ENCODE results near the gene GKN2. TPM values are rescaled to one million over a fixed set of nuclear protein-coding genes. Genes with fewer than 3 reads are reported as not detected.
A peak's percentile ranks its signal among the peaks of the same experiment; 100 is the strongest.

GKN2 gene
- total and polyA plus RNA-seq, 8 donors = 1.1 to 181 (median 1.6) TPM

DNA sequence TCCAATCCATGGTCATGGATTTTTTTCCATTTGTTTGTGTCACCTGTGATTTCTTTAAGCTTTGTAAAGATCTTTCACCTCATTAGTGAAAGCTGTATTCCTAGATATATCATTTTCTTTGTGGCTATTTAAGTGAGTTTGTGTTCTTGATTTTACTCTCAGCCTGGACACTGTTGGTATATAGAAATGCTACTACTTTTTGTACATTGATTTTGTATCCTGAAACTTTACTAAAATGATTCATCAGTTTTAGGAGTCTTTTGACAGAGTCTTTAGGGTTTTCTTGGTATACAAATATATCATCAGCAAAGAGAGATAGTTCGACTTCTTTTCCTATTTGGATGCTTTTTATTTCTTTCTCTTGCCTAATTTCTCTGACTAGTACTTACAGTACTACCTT is 12.3 kb downstream of the GKN2 start:
- ATAC-seq (no peak), DNase-seq (no peak)
- no peaks in the 10 kb centered on the region for H3K27me3 ChIP-seq
- H3K36me3 ChIP-seq = peaks cover 0 to 4% of the 10 kb centered on the region in 2 donors
- H3K27ac ChIP-seq = no peak overlapping the region
- TF ChIP-seq, protein P1, sequence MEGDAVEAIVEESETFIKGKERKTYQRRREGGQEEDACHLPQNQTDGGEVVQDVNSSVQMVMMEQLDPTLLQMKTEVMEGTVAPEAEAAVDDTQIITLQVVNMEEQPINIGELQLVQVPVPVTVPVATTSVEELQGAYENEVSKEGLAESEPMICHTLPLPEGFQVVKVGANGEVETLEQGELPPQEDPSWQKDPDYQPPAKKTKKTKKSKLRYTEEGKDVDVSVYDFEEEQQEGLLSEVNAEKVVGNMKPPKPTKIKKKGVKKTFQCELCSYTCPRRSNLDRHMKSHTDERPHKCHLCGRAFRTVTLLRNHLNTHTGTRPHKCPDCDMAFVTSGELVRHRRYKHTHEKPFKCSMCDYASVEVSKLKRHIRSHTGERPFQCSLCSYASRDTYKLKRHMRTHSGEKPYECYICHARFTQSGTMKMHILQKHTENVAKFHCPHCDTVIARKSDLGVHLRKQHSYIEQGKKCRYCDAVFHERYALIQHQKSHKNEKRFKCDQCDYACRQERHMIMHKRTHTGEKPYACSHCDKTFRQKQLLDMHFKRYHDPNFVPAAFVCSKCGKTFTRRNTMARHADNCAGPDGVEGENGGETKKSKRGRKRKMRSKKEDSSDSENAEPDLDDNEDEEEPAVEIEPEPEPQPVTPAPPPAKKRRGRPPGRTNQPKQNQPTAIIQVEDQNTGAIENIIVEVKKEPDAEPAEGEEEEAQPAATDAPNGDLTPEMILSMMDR (IDR thresholded peaks at IDR 0.05) = no peak
- H3K4me3 ChIP-seq = no peak overlapping the region
- peaks cover 0 to 6% of the 10 kb centered on the region in 2 donors for H3K9me3 ChIP-seq
- intact Hi-C loops (cut with DNase I) = loop anchor here in 1 of 2 donors (10.0 kb wide), 1 partner anchor 364 kb away; no protein-coding TSS in a partner anchor
- H3K4me1 ChIP-seq = peaks cover 0 to 6% of the 10 kb centered on the region in 2 donors

DNA sequence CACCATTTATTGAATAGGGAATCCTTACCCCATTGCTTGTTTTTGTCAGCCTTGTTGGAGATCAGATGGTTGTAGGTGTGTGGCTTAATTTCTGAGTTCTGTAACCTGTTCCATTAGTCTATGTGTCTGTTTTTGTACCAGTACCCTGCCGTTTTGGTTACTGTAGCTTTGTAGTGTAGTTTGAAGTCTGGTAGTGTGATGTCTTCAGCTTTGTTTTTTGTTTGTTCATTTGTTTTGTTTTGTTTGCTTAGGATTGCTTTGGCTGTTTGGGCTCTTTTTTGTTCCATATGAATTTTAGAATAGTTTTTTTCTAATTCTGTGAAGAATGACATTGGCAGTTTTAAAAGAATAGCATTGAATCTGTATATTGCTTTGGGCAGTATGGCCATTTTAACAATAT is 12.7 kb downstream of the GKN2 start:
- no peak for DNase-seq
- intact Hi-C loops (cut with DNase I) = loop anchor here in 1 of 2 donors (10.0 kb wide), 1 partner anchor 365 kb away; no protein-coding TSS in a partner anchor
- Histone ChIP-seq H3K27me3 (no peaks in the 10 kb centered on the region), H3K36me3 (no peaks in the 10 kb centered on the region), H3K4me1 (peaks cover 0 to 6% of the 10 kb centered on the region in 2 donors), H3K9me3 (peaks cover 0 to 2% of the 10 kb centered on the region in 2 donors), H3K4me3 (no peak overlapping the region), H3K27ac (no peak overlapping the region)
- TF ChIP-seq, protein P1 (IDR thresholded peaks at IDR 0.05) = no peak
- ATAC-seq = no peak

DNA sequence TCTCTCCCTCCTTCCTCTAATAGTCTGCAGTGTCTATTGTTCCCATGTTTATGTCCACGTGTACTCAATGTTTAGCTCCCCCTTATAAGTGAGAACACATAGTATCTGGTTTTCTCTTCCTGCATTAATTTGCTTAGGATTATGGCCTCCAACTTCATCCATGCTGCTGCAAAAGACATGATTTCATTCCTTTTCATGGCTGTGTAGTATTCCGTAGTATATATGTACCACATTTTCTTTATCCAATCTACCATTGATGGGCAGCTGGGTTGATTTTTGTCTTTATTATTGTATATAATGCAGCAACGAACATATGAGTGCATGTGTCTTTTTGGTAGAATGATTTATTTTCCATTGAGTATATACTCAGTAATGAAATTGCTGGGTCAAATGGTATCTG is 13.8 kb downstream of the GKN2 start:
- no peak for DNase-seq
- peaks cover 0 to 2% of the 10 kb centered on the region in 2 donors for H3K9me3 ChIP-seq
- intact Hi-C loops (cut with DNase I) = no loop called here
- peaks cover 0 to 6% of the 10 kb centered on the region in 2 donors for H3K4me1 ChIP-seq
- H3K27ac ChIP-seq = no peak overlapping the region
- no peaks in the 10 kb centered on the region for H3K36me3 ChIP-seq
- no peaks in the 10 kb centered on the region for H3K27me3 ChIP-seq
- ATAC-seq = no peak
- TF ChIP-seq, protein P1 (IDR thresholded peaks at IDR 0.05) = no peak
- H3K4me3 ChIP-seq = no peak overlapping the region

DNA sequence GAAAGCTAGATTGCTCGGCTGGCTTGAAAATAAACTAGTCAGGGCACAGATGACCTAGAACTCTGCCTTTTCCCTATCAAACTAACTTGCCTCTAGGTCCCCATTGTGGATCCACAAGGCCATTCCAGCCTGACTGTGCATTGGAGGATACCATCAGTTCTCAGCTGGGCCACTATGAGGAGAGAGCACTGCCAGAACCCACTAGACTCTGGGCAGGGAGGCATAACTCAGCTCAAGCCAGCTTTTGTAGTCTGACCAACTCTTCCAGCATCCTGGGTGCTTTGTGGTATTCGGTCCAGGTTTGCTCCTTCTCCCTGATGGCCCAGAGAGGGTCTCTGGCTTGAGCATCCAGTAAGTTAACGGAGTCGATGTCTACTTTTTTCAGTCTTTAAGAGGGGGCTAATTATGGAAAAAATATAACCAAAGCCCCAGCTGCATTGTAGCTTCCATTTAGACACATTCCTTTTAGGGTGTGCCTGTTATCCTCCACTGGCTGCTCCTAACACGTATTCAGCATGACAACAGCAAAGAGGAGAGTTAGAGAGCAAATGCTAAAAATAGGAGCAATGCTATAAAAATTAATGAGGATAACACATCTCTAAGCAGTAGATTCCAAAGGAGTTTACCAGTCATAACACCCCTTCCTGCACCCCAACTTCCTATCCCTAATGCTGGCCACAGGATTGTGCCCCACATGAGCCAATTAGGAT is 15.2 kb downstream of the GKN2 start:
- Histone ChIP-seq H3K9me3 (peaks cover 0 to 2% of the 10 kb centered on the region in 2 donors), H3K36me3 (no peaks in the 10 kb centered on the region), H3K4me3 (no peak overlapping the region), H3K4me1 (peaks cover 0 to 6% of the 10 kb centered on the region in 2 donors), H3K27ac (no peak overlapping the region), H3K27me3 (no peaks in the 10 kb centered on the region)
- peak; percentile 10 for ATAC-seq
- TF ChIP-seq, protein P1 (IDR thresholded peaks at IDR 0.05) = no peak
- DNase-seq = no peak
- intact Hi-C loops (cut with DNase I) = no loop called here

DNA sequence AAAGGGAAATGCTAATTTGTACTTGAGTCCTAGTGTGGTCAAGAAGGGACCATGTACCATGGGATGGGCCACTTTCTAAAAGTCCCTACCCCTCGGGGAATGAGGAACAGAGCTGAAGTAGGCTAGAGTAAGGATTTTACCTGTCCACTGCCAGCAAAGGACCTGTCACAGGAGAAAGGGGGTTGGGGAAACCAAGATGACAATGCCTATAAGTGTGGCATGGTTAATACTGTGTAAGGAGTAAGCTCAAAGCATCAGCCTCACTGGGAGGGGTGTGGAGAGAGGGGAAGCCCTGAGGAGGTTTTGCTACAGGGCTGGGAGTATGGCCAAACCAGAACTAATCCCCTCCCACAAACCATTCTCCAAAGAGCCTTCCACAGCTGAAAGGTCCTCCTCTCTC is 15.8 kb downstream of the GKN2 start:
- H3K27ac ChIP-seq = no peak overlapping the region
- ATAC-seq (peak; percentile 61), DNase-seq (no peak)
- no peaks in the 10 kb centered on the region for H3K27me3 ChIP-seq
- peaks cover 0 to 6% of the 10 kb centered on the region in 2 donors for H3K4me1 ChIP-seq
- intact Hi-C loops (cut with DNase I) = no loop called here
- peaks cover 0 to 2% of the 10 kb centered on the region in 2 donors for H3K9me3 ChIP-seq
- no peak overlapping the region for H3K4me3 ChIP-seq
- TF ChIP-seq, protein P1 (IDR thresholded peaks at IDR 0.05) = no peak
- H3K36me3 ChIP-seq = no peaks in the 10 kb centered on the region
